Measurements from ENCODE around the gene HOXB2. TPM values are rescaled to one million over a fixed set of nuclear protein-coding genes. Genes with fewer than 3 reads are reported as not detected.
"Not testable (repeated sequence)": the region's sequence is repeated elsewhere in the genome, so short reads cannot be mapped to it uniquely, and the experiment has no call there.

HOXB2 gene
- polyA plus RNA-seq, 1 donor: 13.2 TPM

DNA sequence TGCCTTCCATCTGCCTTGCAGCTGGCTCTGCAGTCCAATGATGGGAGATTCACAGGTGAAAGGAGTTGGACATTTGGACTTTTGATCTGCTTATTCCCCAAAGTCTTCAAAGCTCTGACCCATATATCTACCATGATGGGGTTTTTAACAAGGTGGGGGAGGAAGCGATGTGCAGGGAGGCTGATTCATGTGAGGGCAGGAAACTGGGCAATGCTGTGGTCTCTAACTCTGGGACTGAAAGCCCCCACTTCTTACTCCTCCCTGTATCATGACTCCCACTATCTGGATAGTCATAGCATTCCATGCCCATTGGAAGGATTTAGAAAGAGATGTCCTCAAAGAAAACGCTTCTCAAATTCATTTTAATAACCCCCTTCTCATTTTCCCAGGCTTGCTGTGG lies 30.4 kb downstream of the HOXB2 start:
- DNase-seq (ENCODE audit: low read depth): no peak

DNA sequence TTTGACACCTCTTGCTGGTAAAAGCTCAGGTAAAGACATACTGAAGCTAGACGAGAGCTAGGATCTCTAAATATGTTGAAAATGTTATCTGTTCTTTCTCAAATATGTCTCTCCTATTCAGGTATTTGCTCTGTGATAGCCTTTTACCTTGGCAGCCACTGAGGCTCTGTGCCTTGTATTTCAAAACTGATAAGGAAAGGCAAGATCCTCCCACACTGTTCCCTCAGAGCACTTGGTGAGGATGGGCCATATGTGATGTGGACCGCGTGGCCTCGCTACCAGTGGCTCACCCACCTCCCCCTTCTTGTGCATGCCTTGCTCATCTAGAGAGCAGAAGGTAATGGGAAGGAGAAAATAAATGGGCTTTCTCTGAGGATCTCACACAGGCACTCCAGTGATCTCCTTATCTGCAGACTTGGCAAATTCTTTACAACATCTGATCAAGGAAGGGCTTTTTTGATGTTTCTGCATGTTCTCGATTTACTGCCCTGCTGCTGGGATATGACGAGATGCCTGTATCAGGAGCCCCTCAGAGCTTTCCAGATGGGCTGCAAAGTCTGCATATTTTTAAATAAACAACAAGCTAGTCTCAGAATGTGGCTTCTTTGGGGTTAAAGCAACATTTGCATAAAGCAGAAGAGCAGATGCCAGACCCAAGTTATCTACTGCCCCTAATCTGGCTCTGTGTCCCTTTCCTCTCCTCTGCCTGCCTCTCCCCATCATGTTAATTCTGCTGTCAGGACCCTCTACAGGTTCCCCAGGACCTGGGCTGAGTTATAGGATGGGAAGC lies 31.0 kb downstream of the HOXB2 start:
- no peak for DNase-seq (ENCODE audit: low read depth)

DNA sequence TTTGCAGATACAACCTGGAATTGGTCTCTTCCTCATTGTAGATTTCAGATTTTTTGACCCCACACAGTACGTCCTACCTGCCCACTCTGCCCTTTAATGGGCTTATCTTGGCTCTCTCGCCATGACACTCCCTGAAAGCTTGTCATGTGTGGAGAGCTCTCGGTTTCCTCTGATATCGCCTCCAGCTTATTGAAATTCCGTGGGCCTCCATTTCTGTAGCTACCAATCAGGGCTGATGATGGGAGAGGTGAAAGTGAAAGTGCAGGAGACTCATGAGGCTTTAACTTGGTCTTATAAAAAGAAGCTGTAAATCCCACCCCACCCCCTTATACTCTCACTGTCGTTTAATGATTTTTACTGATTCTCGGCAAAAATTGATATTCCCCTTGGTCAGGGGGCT lies 31.8 kb downstream of the HOXB2 start:
- no peak for DNase-seq (ENCODE audit: low read depth)

DNA sequence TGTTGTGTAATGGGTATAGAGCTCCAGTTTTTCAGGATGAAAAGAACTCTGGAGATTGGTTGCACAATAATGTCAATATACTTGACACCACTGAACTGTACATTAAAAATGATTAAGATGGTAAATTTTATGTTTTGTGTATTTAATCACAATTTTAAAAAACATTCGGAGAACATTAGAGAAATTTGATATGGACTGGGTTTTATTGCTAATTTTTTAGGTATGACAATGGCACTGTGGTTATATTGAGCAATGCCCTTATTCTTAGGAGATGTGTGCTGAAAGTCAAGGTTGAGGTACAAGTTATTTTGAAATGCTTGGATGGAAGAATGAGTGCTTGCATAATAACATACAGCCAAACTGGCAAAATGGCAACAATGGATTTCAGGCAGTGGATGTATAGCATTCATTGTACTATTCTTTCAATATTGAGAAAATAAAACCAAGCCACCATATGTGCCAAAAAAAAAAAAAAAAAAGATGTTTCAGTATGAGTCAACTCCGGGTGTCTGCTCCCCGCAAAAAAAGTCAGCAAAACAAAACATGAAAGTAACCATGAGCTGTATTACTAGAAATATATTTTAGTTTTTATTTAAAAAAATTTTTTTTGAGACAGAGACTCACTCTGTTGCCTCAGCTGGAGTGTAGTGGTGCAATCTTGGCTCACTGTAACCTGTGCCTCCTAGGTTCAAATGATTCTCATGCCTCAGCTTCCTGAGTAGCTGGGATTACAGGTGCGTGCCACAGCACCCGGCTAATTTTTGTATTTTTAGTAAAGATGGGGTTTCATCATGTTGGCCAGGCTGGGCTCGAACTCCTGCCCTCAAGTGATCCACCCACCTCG lies 33.9 kb downstream of the HOXB2 start:
- no peak for DNase-seq (ENCODE audit: low read depth)

DNA sequence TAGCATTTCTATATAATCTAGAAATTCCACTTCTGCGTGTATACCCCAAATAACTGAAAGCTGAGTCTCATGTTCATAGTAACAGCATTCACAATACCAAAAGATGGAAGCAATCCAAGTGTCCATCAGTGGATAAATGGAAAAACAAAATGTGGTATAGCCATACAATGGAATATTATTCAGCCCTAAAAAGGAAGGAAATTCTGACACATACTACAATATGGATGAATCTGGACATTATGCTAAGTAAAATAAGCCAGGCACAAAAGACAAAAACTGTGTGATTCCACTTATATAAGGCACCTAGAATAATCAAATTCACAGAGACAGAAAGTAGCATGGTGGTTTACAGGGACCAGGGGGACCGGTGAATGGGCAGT lies 34.5 kb downstream of the HOXB2 start:
- DNase-seq (ENCODE audit: low read depth): no peak

DNA sequence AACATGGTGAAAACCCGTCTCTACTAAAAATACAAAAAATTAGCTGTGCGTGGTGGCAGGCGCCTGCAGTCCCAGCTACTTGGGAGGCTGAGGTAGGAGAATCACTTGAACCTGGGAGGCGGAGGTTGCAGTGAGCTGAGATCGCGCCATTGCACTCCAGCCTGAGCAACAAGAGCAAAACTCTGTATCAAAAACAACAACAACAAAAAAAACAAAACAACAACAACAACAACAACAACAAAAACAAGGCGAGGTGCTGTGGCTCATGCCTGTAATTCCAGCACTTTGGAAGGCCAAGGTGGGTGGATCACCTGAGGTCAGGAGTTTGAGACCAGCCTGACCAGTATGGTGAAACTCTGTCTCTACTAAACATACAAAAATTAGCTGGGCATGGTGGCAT lies 35.2 kb downstream of the HOXB2 start:
- DNase-seq (ENCODE audit: low read depth): not testable (repeated sequence)

DNA sequence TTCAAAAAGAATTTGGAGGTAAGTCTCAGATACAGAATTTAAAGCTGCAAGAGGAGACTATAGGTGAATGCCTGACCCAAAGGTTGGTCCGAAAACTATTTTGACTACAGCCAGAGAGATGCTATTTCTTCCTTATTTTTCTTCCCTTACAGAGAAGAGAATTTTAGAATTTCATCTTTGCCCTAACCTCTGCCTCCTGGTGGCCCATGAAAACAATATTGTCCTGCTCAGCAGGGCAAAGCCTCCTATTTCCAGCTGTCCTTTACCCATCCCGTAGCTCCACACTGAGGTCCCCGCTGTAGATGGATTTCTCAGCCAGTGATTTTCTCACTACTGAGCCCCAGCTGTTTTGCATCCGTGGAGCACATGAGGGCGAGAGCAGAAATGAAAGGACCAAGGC lies 38.7 kb downstream of the HOXB2 start:
- DNase-seq (ENCODE audit: low read depth): no peak

DNA sequence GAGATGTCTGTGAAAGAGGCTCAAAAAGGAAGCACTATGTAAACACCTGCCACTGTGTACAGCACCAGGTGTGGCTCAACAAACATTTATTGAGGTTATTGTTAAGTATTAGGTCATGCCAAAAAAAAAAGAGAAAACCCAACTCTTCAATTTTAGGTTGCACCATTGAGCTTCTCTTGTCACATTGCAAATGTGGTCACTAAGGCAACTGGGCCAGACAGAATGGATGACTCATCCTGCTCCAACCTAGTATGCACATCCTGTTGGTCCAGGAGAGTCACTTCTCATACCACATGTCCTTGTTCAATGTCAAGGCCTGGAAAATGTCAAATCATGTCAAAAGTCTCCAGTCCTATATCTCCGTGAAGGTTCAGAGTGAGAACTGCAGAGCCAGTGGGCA lies 39.1 kb downstream of the HOXB2 start:
- no peak for DNase-seq (ENCODE audit: low read depth)

DNA sequence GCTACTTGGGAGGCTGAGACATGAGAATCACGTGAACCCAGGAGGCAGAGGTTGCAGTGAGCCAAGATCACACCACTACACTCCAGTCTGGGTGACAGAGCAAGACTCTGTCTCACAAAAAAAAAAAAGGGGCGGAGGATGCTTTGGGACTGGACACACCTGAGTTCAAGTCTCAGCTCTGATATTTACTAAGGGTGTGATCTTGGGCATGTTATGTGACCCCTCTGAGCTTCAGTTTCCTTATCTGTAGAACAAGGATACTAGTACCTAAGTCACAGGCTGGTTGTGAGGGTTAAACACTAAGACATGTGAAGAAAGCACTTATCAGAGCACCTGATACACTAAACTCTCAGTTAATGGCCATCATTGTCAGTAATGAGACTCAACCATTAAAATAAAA lies 40.0 kb downstream of the HOXB2 start:
- DNase-seq (ENCODE audit: low read depth): no peak

DNA sequence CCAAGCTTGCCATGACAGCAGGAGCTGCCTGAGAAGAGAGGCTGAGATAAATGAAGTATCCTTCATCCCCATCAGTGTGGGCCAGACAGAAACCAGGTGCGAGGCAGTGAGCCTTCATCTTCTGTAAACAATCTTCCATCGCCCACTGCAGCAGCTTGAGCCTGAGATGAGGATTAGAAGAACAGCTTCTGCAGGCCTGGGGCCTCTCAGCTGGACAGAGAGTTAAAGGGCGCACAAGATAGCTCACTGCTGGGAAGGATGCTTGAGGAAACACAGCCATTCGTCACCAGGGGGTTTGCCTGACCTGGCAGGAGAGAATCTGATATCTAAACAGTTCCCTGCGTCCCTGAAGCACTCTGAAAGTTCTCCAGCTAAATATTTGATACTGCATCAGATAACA lies 41.2 kb downstream of the HOXB2 start:
- no peak for DNase-seq (ENCODE audit: low read depth)

DNA sequence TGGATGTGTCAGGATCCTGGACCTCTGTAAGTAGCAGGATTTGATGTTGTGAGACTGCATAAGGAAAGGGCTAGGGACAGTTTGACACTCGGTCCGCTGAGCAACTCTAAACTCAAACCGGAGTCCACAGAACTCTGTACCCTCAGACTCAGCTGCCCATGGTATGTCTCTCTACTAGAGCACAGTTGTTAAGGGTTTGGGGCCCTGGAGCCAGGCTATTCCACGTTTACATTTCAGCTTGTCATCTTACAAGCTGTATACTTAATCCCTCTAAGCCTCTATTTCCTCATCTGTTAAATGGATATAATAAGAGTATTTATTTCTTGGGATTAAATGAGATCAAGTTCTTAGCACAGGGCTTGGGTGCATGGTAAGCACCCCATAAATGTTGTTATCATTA lies 42.0 kb downstream of the HOXB2 start:
- no peak for DNase-seq (ENCODE audit: low read depth)

DNA sequence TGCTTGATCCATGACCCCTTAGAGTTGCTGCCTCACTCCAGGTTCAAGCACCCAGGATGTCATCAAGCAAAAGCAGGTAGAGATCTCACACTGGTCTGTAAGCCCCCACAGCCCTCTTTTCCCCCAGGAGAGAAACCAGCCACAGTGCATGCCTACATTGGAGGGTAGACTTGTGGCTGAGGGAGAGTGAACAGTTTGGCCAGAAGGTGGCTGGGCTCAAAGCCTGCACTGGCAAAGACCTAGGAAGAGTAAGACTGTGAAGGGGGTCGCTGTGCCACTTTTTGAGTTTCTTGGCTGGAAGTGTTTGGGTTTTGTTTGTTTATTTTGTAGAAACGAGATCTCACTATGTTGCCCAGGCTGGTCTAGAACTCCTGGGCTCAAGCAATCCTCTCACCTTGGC lies 42.6 kb downstream of the HOXB2 start:
- DNase-seq (ENCODE audit: low read depth): no peak

DNA sequence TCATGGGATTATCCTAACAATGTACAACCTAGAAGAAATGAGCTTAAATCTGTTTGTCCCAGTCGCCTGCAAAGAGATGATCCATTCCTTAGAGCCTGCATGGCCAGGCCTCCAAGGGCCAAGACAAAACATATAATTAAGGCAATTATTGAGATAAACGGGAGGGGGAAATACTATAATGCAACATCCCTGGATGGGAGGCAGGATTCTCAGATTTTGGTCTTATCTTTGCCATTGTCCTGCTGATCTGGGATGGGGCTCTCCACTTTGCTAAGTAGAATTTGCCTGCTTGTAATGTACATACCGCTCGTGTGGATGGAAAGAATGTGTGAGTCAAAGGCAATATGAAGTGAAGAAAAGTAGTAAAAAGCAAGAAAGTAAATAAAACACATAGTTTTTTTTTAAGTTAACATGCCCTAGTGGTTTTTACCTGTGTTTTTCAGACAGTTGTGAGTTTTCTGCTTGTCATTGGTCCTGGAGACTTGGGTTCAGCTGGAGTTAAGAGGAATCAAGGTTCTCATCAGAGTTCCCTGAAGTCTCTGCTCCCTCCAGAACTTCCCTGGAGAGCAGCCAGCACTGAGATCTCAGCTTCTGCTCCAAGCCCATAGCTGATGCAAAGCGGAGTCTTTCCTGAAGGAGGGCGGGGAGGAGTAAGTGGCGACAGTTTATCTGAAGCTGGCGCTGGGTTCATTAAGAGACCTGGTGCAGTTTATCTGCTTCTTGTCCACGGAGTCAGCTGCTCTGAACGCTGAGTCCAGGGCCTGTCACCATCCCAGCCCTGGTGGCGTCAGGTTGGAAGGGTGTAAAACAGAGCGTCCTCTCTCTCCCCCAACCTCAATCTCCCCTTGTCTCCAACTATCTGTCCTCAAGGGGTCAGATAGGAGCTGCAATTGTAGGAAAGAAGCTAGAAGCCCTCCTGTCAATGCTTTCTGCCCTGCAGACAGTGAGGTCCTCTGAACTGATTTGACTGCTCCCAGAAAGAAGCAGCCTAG lies 44.2 kb downstream of the HOXB2 start:
- no peak for DNase-seq (ENCODE audit: low read depth)

DNA sequence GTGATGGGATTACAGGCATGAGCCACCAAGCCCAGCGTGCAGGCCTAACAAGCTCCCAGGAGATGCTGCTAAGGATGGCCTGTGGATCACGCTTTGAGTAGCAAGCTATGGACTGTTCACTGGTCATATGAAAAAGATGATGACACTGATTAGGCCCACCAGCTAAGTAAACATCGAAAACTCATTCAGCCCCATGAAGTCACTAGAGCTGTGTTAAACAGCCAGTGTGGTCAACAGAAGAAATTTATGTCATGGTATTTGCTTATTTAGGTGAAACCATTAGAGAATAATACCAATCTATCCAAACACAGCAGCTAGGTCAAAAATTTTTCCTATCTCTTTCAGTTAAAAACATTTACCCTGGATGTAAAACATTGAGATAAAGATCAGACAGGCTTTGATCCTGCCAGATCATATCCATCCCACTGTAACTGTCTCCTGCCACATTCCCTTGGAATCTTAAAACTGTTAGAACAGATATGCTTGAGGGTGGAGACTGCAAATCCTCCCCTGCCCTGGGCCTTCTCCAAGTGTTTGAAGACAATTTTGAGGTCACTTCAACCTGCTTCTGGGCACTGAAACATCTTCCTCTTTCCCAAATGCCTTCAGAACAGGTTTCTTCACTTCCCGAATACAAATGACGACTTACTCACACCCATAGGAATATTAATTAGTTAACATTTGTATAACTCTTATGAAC lies 45.0 kb downstream of the HOXB2 start:
- no peak for DNase-seq (ENCODE audit: low read depth)

DNA sequence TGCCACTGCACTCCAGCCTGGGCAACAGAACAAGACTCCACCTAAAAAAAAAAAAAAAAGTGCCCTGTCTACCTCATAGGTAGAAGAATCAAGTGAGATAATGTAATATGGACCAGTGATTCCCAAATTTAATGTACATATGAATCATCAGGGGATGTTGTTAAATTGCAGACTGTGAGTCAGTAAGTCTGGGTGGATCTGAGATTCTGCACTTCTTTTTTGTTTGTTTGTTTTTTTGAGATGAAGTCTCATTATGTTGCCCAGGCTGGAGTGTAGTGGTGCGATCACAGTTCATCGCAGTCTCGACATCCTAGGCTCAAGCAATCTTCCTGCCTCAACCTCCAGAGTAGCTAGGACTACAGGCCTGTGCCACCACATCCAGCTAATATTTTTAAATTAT lies 45.7 kb downstream of the HOXB2 start:
- DNase-seq (ENCODE audit: low read depth): no peak

DNA sequence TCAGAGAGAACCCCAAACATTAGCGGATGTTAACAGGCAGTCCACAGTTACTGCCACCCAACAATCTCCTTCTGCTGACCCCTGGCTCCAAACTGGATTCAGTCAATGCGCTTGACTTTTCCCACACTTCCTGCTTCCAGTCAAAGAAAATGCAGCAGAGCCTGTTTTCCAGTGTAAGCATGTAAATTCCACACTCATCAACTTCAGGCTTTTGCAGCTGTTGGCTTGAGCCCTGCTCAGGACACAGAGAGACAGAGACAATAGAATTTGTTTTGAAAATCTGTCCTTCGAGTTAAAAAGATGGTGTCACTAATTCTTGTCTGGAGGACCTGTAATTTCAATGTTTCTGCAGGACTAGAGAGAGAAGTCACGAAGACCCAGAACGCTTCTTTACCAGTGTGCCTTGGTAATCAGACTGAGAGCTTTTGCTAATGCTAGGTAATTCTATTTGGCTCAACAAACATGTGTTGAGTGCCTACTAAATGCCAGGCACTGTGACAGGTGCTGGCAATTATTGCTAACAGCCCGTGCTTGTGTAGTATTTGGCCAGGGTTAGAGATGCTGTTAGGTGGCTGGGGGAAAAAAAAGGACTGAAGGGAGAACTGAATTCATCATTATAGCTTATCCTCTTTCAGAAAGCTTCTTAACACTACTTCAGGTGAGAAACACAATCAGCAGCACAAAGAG lies 46.6 kb downstream of the HOXB2 start:
- DNase-seq (ENCODE audit: low read depth): no peak

DNA sequence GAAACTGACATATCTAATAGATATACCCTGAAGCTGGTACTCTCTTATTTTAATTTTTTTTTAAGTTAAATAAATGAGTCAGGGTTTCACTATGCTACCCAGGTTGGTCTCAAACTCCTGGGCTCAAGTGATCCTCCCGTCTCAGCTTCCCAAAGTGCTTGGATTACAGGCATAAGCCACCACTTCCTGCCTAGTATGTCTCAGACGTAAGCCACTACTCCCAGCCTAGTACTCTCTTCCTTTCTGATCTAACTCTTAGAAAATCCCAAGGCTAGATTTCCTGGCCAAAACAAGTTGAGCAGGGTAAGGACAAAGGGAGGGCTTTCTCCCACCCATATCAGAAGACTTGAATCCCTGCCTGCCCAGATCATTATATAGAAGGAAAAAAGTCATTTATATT lies 47.8 kb downstream of the HOXB2 start:
- no peak for DNase-seq (ENCODE audit: low read depth)

DNA sequence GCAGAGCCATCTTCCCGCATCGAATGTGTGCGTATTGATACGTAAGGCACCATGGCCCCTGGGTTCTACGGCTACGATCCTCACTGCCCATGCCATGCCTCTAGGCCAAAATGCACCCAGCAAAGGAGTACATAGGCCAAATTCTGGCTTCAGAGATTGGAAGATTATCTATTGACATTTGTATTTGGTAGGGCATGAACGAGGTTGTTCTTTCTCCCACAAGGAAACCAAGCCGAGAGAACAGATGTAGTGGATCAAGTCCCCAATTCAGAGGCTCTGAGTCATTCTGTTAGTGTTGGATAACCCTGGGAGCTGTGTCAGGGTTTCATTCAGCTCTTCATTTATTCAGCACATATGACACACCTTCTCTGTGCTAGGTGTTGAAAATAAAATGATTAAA lies 50.6 kb downstream of the HOXB2 start:
- no peak for DNase-seq (ENCODE audit: low read depth)

All from forelimb muscle (tissue), 1 donor.